Upper lobe of left lung (tissue), 4 donors: ENCODE data around the gene FGGY.

ENCODE experiments used
- CTCF ChIP-seq, 6 experiments: fragments of 450-650 bp in 4 of 6; fragments of 200-600 bp in 2 of 6; sonication (generic) in 2 of 6; IDR thresholded peaks; one replicate each; pipeline ENCODE4 v1.5.1; 2016 to 2019; ENCODE audit warnings: antibody characterized with exemption in 6 of 6
- EP300 ChIP-seq, 4 donors: sonication (generic); formaldehyde crosslinking; IDR thresholded peaks; one replicate each; pipeline ENCODE4 v1.5.1; 2017; ENCODE audit warnings: antibody characterized with exemption in 4 of 4, control low read depth in 2 of 4
- POLR2A ChIP-seq, 4 donors: fragments of 450-650 bp; IDR thresholded peaks; one replicate each; pipeline ENCODE4 v1.5.1; 2016 to 2017; ENCODE audit warnings: antibody characterized with exemption in 4 of 4, mild to moderate bottlenecking in 2 of 4
- POLR2AphosphoS5 ChIP-seq, 2 donors: sonication (generic); formaldehyde crosslinking; IDR thresholded peaks; one replicate each; pipeline ENCODE4 v1.5.1; 2017; ENCODE audit warnings: antibody characterized with exemption in 2 of 2

- TF ChIP-seq EP300 (IDR thresholded peaks at IDR 0.05): no peak
- TF ChIP-seq POLR2AphosphoS5 (IDR thresholded peaks at IDR 0.05): no peak
- TF ChIP-seq CTCF (IDR thresholded peaks at IDR 0.05): no peak
- TF ChIP-seq POLR2A (IDR thresholded peaks at IDR 0.05): no peak
These were observed 257.9 kb downstream of the FGGY start for GRCh38 chr1:59554752-59555151.
